ENCODE data around the gene GUCY2D. TPM values are rescaled to one million over a fixed set of nuclear protein-coding genes. Genes with fewer than 3 reads are reported as not detected.

GUCY2D gene
- total RNA-seq, 2 donors from 2014 or later, result not detected

- Histone ChIP-seq H3K36me3 (no peaks in the 10 kb centered on the region), H3K9me3 (no peaks in the 10 kb centered on the region), H3K4me1 (peaks cover 0 to 14% of the 10 kb centered on the region in 2 donors), H3K4me3 (no peak overlapping the region), H3K27me3 (peaks cover 11 to 16% of the 10 kb centered on the region in 2 donors), H3K27ac (no peak overlapping the region)
- DNase-seq (ENCODE audit: low spot score), result no peak
- TF ChIP-seq CTCF (IDR thresholded peaks at IDR 0.05), result no peak
Measured at GRCh38 chr17:8066841-8067775, 64.7 kb downstream of the GUCY2D start.

DNA sequence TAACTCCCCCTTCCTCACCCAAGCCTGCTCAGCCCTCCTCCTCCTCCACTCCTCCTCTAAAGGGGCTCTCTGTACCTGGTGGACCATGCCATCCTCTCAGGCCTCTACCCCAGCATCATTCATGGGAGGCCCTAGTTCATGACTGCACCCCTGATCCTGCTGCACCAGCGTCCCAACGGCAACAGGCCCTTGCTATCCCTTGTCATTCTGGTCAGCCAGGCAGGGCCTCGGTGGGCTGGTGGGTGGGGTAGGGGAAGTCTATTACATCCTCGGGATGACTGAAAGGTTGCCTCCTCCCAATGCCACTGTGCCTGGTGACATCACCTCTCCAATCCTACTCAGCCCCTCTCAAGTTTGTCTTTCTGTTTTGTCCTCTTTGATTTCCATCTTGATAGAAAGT lies 65.4 kb downstream of the GUCY2D start:
- no peaks in the 10 kb centered on the region for H3K36me3 ChIP-seq
- no peak overlapping the region for H3K4me3 ChIP-seq
- H3K4me1 ChIP-seq, result peaks cover 0 to 13% of the 10 kb centered on the region in 2 donors
- H3K9me3 ChIP-seq, result no peaks in the 10 kb centered on the region
- no peak for DNase-seq (ENCODE audit: low spot score)
- no peak for TF ChIP-seq CTCF (IDR thresholded peaks at IDR 0.05)
- H3K27ac ChIP-seq, result no peak overlapping the region
- peaks cover 9 to 13% of the 10 kb centered on the region in 2 donors for H3K27me3 ChIP-seq

GRCh38 chr17:8068736-8069586 lies 66.5 kb downstream of the GUCY2D start:
- Histone ChIP-seq H3K36me3 (no peaks in the 10 kb centered on the region), H3K9me3 (no peaks in the 10 kb centered on the region), H3K27ac (no peak overlapping the region), H3K27me3 (peaks cover 4 to 16% of the 10 kb centered on the region in 2 donors), H3K4me1 (peaks cover 0 to 18% of the 10 kb centered on the region in 2 donors), H3K4me3 (no peak overlapping the region)
- no peak for TF ChIP-seq CTCF (IDR thresholded peaks at IDR 0.05)
- peak; percentile 66 for DNase-seq (ENCODE audit: low spot score)

DNA sequence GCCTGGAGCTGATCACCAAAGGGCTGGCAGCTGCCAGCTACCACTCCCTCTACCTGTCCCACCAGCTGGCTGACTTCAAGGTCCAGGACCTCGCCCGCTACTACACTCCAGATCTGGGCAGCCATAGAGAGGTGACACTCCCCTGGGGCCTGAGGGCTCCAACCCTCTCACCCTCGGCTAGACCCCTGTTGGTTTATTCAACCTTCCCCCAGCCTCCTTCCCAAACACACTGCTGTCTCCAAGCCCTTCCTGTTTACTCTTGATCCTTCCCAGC lies 67.1 kb downstream of the GUCY2D start:
- no peaks in the 10 kb centered on the region for H3K9me3 ChIP-seq
- TF ChIP-seq CTCF (IDR thresholded peaks at IDR 0.05), result no peak
- H3K4me1 ChIP-seq, result peaks cover 0 to 18% of the 10 kb centered on the region in 2 donors
- H3K27me3 ChIP-seq, result peaks cover 9 to 18% of the 10 kb centered on the region in 2 donors
- no peak overlapping the region for H3K4me3 ChIP-seq
- H3K36me3 ChIP-seq, result no peaks in the 10 kb centered on the region
- no peak overlapping the region for H3K27ac ChIP-seq
- DNase-seq (ENCODE audit: low spot score), result no peak

Other genes with a start within 250 kb of the GUCY2D start
- 10 to 100 TPM; 11.0 to 11.1 TPM for gene KDM6B, start 168.4 kb upstream of the GUCY2D start, total RNA-seq
- gene TMEM88, start 147.5 kb upstream of the GUCY2D start, total RNA-seq, result 10 to 100 TPM; 42.5 to 53.2 TPM
- gene NAA38, start 145.1 kb upstream of the GUCY2D start, total RNA-seq, result 10 to 100 TPM; 77.1 to 85.0 TPM
- gene CYB5D1, start 144.6 kb upstream of the GUCY2D start, total RNA-seq, result 1 to 10 TPM; 5.1 to 6.8 TPM
- 10 to 100 TPM; 17.6 to 44.7 TPM for gene CHD3, start 113.8 kb upstream of the GUCY2D start, total RNA-seq
- 1 to 10 TPM; 1.6 to 5.8 TPM for gene RNF227, start 86.3 kb upstream of the GUCY2D start, total RNA-seq
- under 1 TPM in 1 of 2 donors, not detected in 1; 0.39 TPM for gene KCNAB3, start 72.8 kb upstream of the GUCY2D start, total RNA-seq
- 10 to 100 TPM; 52.4 to 68.2 TPM for gene TRAPPC1, start 70.7 kb upstream of the GUCY2D start, total RNA-seq
- 1 to 10 TPM; 4.6 to 8.3 TPM for gene CNTROB, start 70.4 kb upstream of the GUCY2D start, total RNA-seq
- gene ALOX15B, start 36.4 kb downstream of the GUCY2D start, total RNA-seq, result 1 to 10 TPM; 1.2 to 1.8 TPM
- gene ALOX12B, start 85.1 kb downstream of the GUCY2D start, total RNA-seq, result under 1 TPM in 1 of 2 donors, not detected in 1; 0.43 TPM
- under 1 TPM in 1 of 2 donors, not detected in 1; 0.20 TPM for gene ALOXE3, start 115.9 kb downstream of the GUCY2D start, total RNA-seq
- gene HES7, start 121.5 kb downstream of the GUCY2D start, total RNA-seq, result not detected
- gene PER1, start 149.8 kb downstream of the GUCY2D start, total RNA-seq, result 10 to 100 TPM; 59.4 to 75.0 TPM
- gene VAMP2, start 160.3 kb downstream of the GUCY2D start, total RNA-seq, result 10 to 100 TPM; 27.4 to 39.7 TPM
- 10 to 100 TPM in 1 of 2 donors, 1 to 10 TPM in 1; 7.3 to 11.0 TPM for gene TMEM107, start 173.8 kb downstream of the GUCY2D start, total RNA-seq
- 10 to 100 TPM; 10.2 to 10.8 TPM for gene BORCS6, start 187.6 kb downstream of the GUCY2D start, total RNA-seq
- 1 to 10 TPM in 1 of 2 donors, not detected in 1; 1.8 TPM for gene AURKB, start 208.0 kb downstream of the GUCY2D start, total RNA-seq
- gene CTC1, start 245.4 kb downstream of the GUCY2D start, total RNA-seq, result 1 to 10 TPM; 4.2 to 8.6 TPM
- gene PFAS, start 246.7 kb downstream of the GUCY2D start, total RNA-seq, result 1 to 10 TPM; 4.4 to 5.3 TPM